Suprapubic skin (tissue), 4 donors: ENCODE data around the gene TMEM145.

Experiments used
- CTCF ChIP-seq, 2 donors: fragments of 200-600 bp in 1 of 2; fragments of 450-650 bp in 1 of 2; sonication (generic) in 1 of 2; IDR thresholded peaks; one replicate each; pipeline ENCODE4 v1.5.1; 2016 to 2019; ENCODE audit warnings: antibody characterized with exemption in 2 of 2, mild to moderate bottlenecking in 1 of 2, moderate library complexity in 1 of 2
- EP300 ChIP-seq: sonication (generic); formaldehyde crosslinking; IDR thresholded peaks from one replicate; pipeline ENCODE4 v1.6.1; 2017; ENCODE audit warnings: antibody characterized with exemption
- POLR2A ChIP-seq, 2 donors: fragments of 450-650 bp; IDR thresholded peaks; one replicate each; pipeline ENCODE4 v1.6.1; 2017; ENCODE audit warnings: antibody characterized with exemption in 2 of 2, mild to moderate bottlenecking in 2 of 2, moderate library complexity in 2 of 2
- POLR2AphosphoS5 ChIP-seq, 3 donors: sonication (generic); formaldehyde crosslinking; IDR thresholded peaks; one replicate each; pipeline ENCODE4 v1.6.1; 2017; ENCODE audit warnings: antibody characterized with exemption in 3 of 3

- no peak for TF ChIP-seq CTCF (IDR thresholded peaks at IDR 0.05)
- TF ChIP-seq POLR2AphosphoS5 (IDR thresholded peaks at IDR 0.05), result no peak
- TF ChIP-seq EP300, result no peak
- TF ChIP-seq POLR2A (IDR thresholded peaks at IDR 0.05), result no peak
These were observed 18.5 kb upstream of the TMEM145 start for GRCh38 chr19:42294471-42295137.
